WTC11 (cell line): Measurements from ENCODE around the gene MRPS15.
A peak's percentile ranks its signal among the peaks of the same experiment; 100 is the strongest.

Source experiments
- ATF2 ChIP-seq: sonication (generic); formaldehyde crosslinking; IDR thresholded peaks from 2 replicates; pipeline ENCODE4 v1.8.1; 2022; ENCODE audit warnings: low read depth, missing genetic modification reagents, borderline replicate concordance
- CBFB ChIP-seq: sonication (generic); formaldehyde crosslinking; IDR thresholded peaks from 2 replicates; pipeline ENCODE4 v1.8.1; 2022; ENCODE audit warnings: mild to moderate bottlenecking, low read depth, missing genetic modification reagents
- CREB1 ChIP-seq: sonication (generic); formaldehyde crosslinking; IDR thresholded peaks from 2 replicates; pipeline ENCODE4 v1.8.0; 2023; ENCODE audit warnings: mild to moderate bottlenecking, missing genetic modification reagents
- CTCF ChIP-seq: fragments of 200-600 bp; IDR thresholded peaks from 2 replicates; pipeline ENCODE4 v1.8.0; 2022; ENCODE audit warnings: antibody characterized with exemption
- ESRRA ChIP-seq: sonication (generic); formaldehyde crosslinking; IDR thresholded peaks from 2 replicates; pipeline ENCODE4 v1.8.1; 2022; ENCODE audit warnings: mild to moderate bottlenecking, missing genetic modification reagents, borderline replicate concordance
- PREB ChIP-seq: sonication (generic); formaldehyde crosslinking; IDR thresholded peaks from 2 replicates; pipeline ENCODE4 v1.8.1; 2022; ENCODE audit warnings: mild to moderate bottlenecking, missing genetic modification reagents, moderate library complexity, borderline replicate concordance
- SP1 ChIP-seq: sonication (generic); formaldehyde crosslinking; conservative IDR thresholded peaks from 2 replicates; pipeline ENCODE4 v1.8.1; 2022; ENCODE audit warnings: missing genetic modification reagents
- TF ChIP-seq, protein P1 (sequence below): sonication (generic); formaldehyde crosslinking; IDR thresholded peaks from 2 replicates; pipeline ENCODE4 v1.8.0; 2022; ENCODE audit warnings: mild to moderate bottlenecking, missing genetic modification reagents
- TF ChIP-seq, protein P2 (sequence below): sonication (generic); formaldehyde crosslinking; IDR thresholded peaks from 2 replicates; pipeline ENCODE4 v1.8.0; 2022; ENCODE audit warnings: mild to moderate bottlenecking, missing genetic modification reagents
- TF ChIP-seq, protein P3 (sequence below): sonication (generic); formaldehyde crosslinking; IDR thresholded peaks from 2 replicates; pipeline ENCODE4 v1.8.0; 2022; ENCODE audit warnings: mild to moderate bottlenecking, missing genetic modification reagents
- TF ChIP-seq, protein P4 (sequence below): sonication (generic); formaldehyde crosslinking; IDR thresholded peaks from 2 replicates; pipeline ENCODE4 v1.8.1; 2022; ENCODE audit warnings: low read depth, mild to moderate bottlenecking, moderate library complexity, missing genetic modification reagents, borderline replicate concordance
- TF ChIP-seq, protein P5 (sequence below): sonication (generic); formaldehyde crosslinking; IDR thresholded peaks from 2 replicates; pipeline ENCODE4 v1.8.0; 2023; ENCODE audit warnings: missing genetic modification reagents

GRCh38 chr1:36450270-36450918 is 13.8 kb downstream of the MRPS15 start, which contains the start of gene OSCP1:
- TF ChIP-seq, protein P1, sequence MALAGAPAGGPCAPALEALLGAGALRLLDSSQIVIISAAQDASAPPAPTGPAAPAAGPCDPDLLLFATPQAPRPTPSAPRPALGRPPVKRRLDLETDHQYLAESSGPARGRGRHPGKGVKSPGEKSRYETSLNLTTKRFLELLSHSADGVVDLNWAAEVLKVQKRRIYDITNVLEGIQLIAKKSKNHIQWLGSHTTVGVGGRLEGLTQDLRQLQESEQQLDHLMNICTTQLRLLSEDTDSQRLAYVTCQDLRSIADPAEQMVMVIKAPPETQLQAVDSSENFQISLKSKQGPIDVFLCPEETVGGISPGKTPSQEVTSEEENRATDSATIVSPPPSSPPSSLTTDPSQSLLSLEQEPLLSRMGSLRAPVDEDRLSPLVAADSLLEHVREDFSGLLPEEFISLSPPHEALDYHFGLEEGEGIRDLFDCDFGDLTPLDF (CRISPR knock-in tag), result peak; percentile 51; the same call in 1 of the 2 replicates
- TF ChIP-seq CTCF (no peak), CREB1 (CRISPR knock-in tag) (peak; percentile 80; the same call in 1 of the 2 replicates), PREB (CRISPR knock-in tag) (no peak), ATF2 (peak; percentile 74; the same call in 1 of the 2 replicates), ESRRA (CRISPR knock-in tag) (0 out of 2 replicates have a peak, but pooled peaks have one; percentile 57), SP1 (peak; percentile 77), CBFB (CRISPR knock-in tag) (no peak)
- TF ChIP-seq, protein P2, sequence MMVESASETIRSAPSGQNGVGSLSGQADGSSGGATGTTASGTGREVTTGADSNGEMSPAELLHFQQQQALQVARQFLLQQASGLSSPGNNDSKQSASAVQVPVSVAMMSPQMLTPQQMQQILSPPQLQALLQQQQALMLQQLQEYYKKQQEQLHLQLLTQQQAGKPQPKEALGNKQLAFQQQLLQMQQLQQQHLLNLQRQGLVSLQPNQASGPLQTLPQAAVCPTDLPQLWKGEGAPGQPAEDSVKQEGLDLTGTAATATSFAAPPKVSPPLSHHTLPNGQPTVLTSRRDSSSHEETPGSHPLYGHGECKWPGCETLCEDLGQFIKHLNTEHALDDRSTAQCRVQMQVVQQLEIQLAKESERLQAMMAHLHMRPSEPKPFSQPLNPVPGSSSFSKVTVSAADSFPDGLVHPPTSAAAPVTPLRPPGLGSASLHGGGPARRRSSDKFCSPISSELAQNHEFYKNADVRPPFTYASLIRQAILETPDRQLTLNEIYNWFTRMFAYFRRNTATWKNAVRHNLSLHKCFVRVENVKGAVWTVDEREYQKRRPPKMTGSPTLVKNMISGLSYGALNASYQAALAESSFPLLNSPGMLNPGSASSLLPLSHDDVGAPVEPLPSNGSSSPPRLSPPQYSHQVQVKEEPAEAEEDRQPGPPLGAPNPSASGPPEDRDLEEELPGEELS (CRISPR knock-in tag), result peak; percentile 82; the same call in 1 of the 2 replicates
- TF ChIP-seq, protein P3, sequence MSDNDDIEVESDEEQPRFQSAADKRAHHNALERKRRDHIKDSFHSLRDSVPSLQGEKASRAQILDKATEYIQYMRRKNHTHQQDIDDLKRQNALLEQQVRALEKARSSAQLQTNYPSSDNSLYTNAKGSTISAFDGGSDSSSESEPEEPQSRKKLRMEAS (CRISPR knock-in tag), result peak; percentile 95
- TF ChIP-seq, protein P4, sequence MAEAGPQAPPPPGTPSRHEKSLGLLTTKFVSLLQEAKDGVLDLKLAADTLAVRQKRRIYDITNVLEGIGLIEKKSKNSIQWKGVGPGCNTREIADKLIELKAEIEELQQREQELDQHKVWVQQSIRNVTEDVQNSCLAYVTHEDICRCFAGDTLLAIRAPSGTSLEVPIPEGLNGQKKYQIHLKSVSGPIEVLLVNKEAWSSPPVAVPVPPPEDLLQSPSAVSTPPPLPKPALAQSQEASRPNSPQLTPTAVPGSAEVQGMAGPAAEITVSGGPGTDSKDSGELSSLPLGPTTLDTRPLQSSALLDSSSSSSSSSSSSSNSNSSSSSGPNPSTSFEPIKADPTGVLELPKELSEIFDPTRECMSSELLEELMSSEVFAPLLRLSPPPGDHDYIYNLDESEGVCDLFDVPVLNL, result no peak
- TF ChIP-seq, protein P5, sequence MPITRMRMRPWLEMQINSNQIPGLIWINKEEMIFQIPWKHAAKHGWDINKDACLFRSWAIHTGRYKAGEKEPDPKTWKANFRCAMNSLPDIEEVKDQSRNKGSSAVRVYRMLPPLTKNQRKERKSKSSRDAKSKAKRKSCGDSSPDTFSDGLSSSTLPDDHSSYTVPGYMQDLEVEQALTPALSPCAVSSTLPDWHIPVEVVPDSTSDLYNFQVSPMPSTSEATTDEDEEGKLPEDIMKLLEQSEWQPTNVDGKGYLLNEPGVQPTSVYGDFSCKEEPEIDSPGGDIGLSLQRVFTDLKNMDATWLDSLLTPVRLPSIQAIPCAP (CRISPR knock-in tag), result peak; percentile 86; the same call in 1 of the 2 replicates
